NCI-H510A (cell line): Measurements from ENCODE around the gene ADSS1.

ENCODE experiments used
- DNase-seq: peaks from one replicate; lab custom pipeline; 2025; lab: John Stamatoyannopoulos, UW

The ADSS1 gene

DNA sequence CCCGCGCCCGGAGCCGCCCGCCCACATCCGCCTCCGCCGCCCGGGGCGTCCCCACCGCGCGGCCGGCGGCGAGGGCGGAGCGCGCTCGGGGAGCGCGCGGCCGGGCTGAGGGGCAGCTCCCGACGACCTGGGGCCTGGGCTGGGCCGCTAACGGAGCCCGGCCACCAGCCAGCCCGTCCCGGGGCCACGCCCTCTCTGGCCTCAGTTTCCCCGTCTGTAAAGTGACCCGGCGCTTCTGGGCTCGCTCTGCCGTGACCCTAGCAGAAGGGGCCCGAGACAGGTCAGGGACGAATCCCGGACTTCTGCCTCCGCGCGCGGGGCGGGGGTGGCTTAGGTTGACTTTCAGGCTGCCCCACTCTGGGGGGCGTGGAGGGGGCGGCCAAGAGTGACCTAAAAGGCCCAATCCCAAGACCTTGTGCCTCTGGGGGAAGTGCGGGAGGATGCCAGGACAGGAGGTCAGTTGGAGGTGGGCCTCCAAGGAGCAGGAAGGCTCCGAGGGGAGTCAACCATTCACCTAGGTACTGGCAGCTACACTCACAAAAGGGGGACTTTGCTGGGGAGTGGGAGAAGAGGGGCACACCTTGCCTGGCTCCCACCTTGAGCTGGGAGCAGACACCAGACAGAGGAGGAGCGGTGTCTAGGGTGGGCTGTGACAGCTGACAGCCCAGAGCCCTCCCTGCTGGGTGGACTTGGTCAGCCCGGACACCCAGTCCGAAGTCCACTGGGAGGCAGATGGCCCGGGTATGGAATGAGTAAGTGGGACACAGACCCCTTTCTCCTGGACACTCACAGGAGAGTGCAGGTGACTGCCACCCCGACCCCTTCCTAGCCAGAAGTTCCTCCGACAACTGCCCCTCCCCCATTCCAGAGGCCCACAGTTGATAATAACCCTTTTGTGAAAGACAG, 72.0 kb downstream of the ADSS1 start:
- no peak for DNase-seq

DNA sequence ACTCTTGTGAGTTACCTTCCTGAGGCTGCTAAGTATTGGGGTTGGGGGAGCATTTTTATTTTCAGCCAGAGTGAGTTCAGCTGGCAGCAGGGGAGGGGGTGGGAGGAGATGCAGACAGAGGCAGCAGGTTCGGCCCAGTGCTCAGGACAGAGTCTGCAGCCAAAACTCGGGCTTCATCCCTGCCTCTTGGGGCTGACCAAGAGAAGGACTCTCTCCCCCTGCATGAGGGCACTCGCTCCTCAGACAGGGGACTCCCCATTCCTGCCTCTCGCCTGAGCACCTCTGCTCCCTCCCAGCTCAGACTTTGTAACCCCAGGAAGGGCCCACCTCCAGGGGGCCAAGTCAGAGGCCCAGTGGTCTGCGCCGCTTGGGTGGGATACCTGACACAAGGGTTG, 72.7 kb downstream of the ADSS1 start:
- no peak for DNase-seq
